Small intestine (tissue), 7 donors: ENCODE results near the gene TMX1. TPM values are rescaled to one million over a fixed set of nuclear protein-coding genes. Genes with fewer than 3 reads are reported as not detected.

Experiments used
- DNase-seq, 2 donors: peaks; one replicate each; pipeline versions ENCODE4 v3.0.0 to v3.0.0-alpha.2; 2013
- FAIRE-seq: peaks from 2 replicates; lab custom pipeline; 2012; peaks lifted over from hg19 to GRCh38; lab: Jason Lieb, UNC
- H3K27ac ChIP-seq, 3 donors: one replicate each; pipeline ENCODE4 v1.5.1; 2013; ENCODE audit warnings: low read length in 2 of 3, mild to moderate bottlenecking in 2 of 3, control low read depth in 1 of 3, inconsistent platforms in 1 of 3, low read depth in 1 of 3, moderate library complexity in 1 of 3
- H3K27me3 ChIP-seq, 3 donors: one replicate each; pipeline ENCODE4 v1.6.1; 2013; ENCODE audit warnings: low read length in 3 of 3, inconsistent platforms in 1 of 3; ENCODE audit not compliant: control insufficient read depth in 3 of 3, insufficient read depth in 3 of 3
- H3K36me3 ChIP-seq, 3 donors: one replicate each; pipeline ENCODE4 v1.6.1; 2013; ENCODE audit warnings: low read length in 3 of 3, inconsistent platforms in 1 of 3, low read depth in 1 of 3, mild to moderate bottlenecking in 1 of 3, moderate library complexity in 1 of 3; ENCODE audit not compliant: control insufficient read depth in 3 of 3, insufficient read depth in 2 of 3
- H3K4me1 ChIP-seq, 3 donors: one replicate each; pipeline ENCODE4 v1.6.1; 2013; ENCODE audit warnings: low read length in 2 of 3, inconsistent platforms in 1 of 3, low read depth in 1 of 3, mild to moderate bottlenecking in 1 of 3, moderate library complexity in 1 of 3; ENCODE audit not compliant: control insufficient read depth in 3 of 3, insufficient read depth in 2 of 3
- H3K4me3 ChIP-seq, 3 donors: one replicate each; pipeline ENCODE4 v1.5.1; 2013; ENCODE audit warnings: low read length in 3 of 3, control low read depth in 1 of 3, inconsistent platforms in 1 of 3, low read depth in 1 of 3, mild to moderate bottlenecking in 1 of 3, moderate library complexity in 1 of 3
- H3K9me3 ChIP-seq, 2 donors: one replicate each; pipeline ENCODE4 v1.6.1; 2013; ENCODE audit warnings: low read depth in 1 of 2, low read length in 1 of 2; ENCODE audit not compliant: control insufficient read depth in 2 of 2, insufficient read depth in 1 of 2
- WGBS, 3 donors: extraction: QIAGEN DNeasy Blood & Tissue Kit; methylation state at CpG; one replicate each; pipeline ENCODE4 v1.1.7; 2013; 5-methylcytosine and 5-hydroxymethylcytosine counted together
- polyA plus RNA-seq, 4 donors: library from polyadenylated mRNA; stranded (reverse) in 3 of 4; unstranded in 1 of 4; fragments of 200-250 nt in 3 of 4; fragments of 120-200 nt in 1 of 4; gene quantifications; one replicate each; pipeline versions ENCODE4 v1.2.1 to v1.2.3, GENCODE V29; 2013
- donor health status: healthy with polysubstance abuse.
- donor health status: control.
- donor health status: control.
- donor health status: Bipolar disorder and iron deficiency.
- donor health status: healthy.

TMX1 gene
- polyA plus RNA-seq, 4 donors: 5.1 to 37.3 (median 12.7) TPM

- Histone ChIP-seq H3K27me3 (no peaks in the 10 kb centered on the region), H3K4me3 (no peak overlapping the region), H3K36me3 (no peaks in the 10 kb centered on the region), H3K27ac (no peak overlapping the region), H3K4me1 (no peaks in the 10 kb centered on the region), H3K9me3 (no peaks in the 10 kb centered on the region)
- FAIRE-seq (no peak), DNase-seq (no peak)
- WGBS, 3 donors: 91 to 92% (median 91%) methylated on average over 1 of the region's 1 CpG
Observed at GRCh38 chr14:51269634-51270033, 29.6 kb downstream of the TMX1 start.

GRCh38 chr14:51276605-51277004, 36.6 kb downstream of the TMX1 start:
- H3K36me3 ChIP-seq: no peaks in the 10 kb centered on the region
- FAIRE-seq (no peak), DNase-seq (no peak)
- H3K27me3 ChIP-seq: no peaks in the 10 kb centered on the region
- H3K9me3 ChIP-seq: no peaks in the 10 kb centered on the region
- no peak overlapping the region for H3K4me3 ChIP-seq
- no peaks in the 10 kb centered on the region for H3K4me1 ChIP-seq
- WGBS, 3 donors: 91 to 100% (median 99%) methylated on average over 1 of the region's 1 CpG
- H3K27ac ChIP-seq: no peak overlapping the region

- Histone ChIP-seq H3K4me3 (no peak overlapping the region), H3K36me3 (no peaks in the 10 kb centered on the region), H3K27me3 (no peaks in the 10 kb centered on the region), H3K9me3 (no peaks in the 10 kb centered on the region), H3K27ac (no peak overlapping the region), H3K4me1 (no peaks in the 10 kb centered on the region)
- FAIRE-seq (no peak), DNase-seq (no peak)
- 89 to 92% (median 91%) methylated on average over 4 of the region's 4 CpGs for WGBS, 3 donors
Observed at GRCh38 chr14:51277753-51278415, 37.8 kb downstream of the TMX1 start.

- no peak for FAIRE-seq
Observed at GRCh38 chr14:51282517-51282916, 42.5 kb downstream of the TMX1 start.

DNA sequence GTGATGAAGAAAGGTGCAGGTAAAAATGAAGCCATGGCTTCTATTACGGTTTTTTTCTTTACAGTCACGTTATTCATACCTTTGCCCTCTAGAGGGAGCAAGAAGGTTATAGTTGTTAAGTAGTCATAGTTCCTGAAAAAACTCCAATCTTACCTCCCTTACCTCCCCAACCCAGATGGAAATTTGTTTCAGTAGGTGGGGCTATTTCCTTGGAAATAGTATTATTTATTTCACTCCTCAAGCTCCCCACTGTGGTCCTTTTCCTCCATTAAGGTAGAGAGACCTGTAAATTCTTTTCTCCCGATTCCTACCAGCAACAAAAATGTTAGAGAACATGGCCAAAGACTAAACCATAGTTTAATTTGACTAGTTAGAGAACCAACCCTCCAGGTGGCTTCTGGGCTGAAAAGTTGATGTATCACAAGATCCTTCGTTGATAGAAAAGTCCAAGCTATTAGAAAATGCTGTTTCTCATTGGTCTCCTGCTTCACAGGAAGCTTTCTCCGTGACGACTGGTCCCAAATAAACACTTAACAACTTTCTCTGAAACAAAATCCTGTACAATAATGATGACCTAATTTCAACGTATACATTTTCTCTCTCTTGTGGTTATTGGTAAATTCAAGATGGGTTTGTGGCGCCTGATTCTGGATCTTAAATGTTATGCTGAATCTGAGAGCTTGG, 43.5 kb downstream of the TMX1 start:
- Histone ChIP-seq H3K4me3 (no peak overlapping the region), H3K4me1 (no peaks in the 10 kb centered on the region), H3K27ac (no peak overlapping the region), H3K27me3 (no peaks in the 10 kb centered on the region), H3K36me3 (no peaks in the 10 kb centered on the region), H3K9me3 (no peaks in the 10 kb centered on the region)
- peak; percentile 54 to 67 for DNase-seq
- peak; percentile 87 for FAIRE-seq
- WGBS, 3 donors: 52 to 60% (median 56%) methylated on average over 8 of the region's 8 CpGs

More at GRCh38 chr14:51282517-51282916, 42.5 kb downstream of the TMX1 start:
- H3K4me1 ChIP-seq: no peaks in the 10 kb centered on the region
- DNase-seq: peak; percentile 16 to 29
- H3K9me3 ChIP-seq: no peaks in the 10 kb centered on the region
- no peaks in the 10 kb centered on the region for H3K36me3 ChIP-seq
- no peak overlapping the region for H3K4me3 ChIP-seq
- H3K27me3 ChIP-seq: no peaks in the 10 kb centered on the region
- 14 to 48% (median 32%) methylated on average over 2 of the region's 2 CpGs for WGBS, 3 donors
- H3K27ac ChIP-seq: no peak overlapping the region

DNA sequence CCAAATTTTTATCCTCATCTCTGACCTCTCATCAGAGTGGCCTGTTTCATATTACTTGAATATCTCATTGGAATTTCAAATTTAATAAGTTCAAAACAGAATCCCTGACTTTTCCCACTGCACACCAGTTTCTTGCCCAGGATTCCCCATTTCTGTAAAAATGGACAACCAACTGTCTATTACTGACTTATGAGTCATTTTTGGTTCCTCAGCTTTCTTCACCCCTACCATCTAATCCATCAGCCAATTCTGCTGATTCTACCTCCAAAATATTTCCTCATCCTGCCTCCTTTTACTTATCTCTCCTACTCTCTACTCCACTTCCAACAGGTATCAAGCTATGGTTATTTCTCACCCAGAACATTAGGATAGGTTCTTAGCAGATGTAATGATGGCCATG, 44.2 kb downstream of the TMX1 start:
- Histone ChIP-seq H3K36me3 (no peaks in the 10 kb centered on the region), H3K9me3 (no peaks in the 10 kb centered on the region), H3K27me3 (no peaks in the 10 kb centered on the region), H3K4me3 (no peak overlapping the region), H3K4me1 (no peaks in the 10 kb centered on the region), H3K27ac (no peak overlapping the region)
- DNase-seq (no peak), FAIRE-seq (no peak)

GRCh38 chr14:51285120-51285519, 45.1 kb downstream of the TMX1 start:
- WGBS, 3 donors: 63 to 76% (median 73%) methylated on average over 1 of the region's 1 CpG
- Histone ChIP-seq H3K9me3 (no peaks in the 10 kb centered on the region), H3K27me3 (no peaks in the 10 kb centered on the region), H3K36me3 (no peaks in the 10 kb centered on the region), H3K4me1 (no peaks in the 10 kb centered on the region), H3K27ac (no peak overlapping the region), H3K4me3 (no peak overlapping the region)
- DNase-seq (no peak), FAIRE-seq (no peak)

- no peak overlapping the region for H3K27ac ChIP-seq
- H3K36me3 ChIP-seq: no peaks in the 10 kb centered on the region
- no peaks in the 10 kb centered on the region for H3K9me3 ChIP-seq
- H3K4me3 ChIP-seq: no peak overlapping the region
- no peak for FAIRE-seq
- DNase-seq: no peak
- no peaks in the 10 kb centered on the region for H3K27me3 ChIP-seq
- no peaks in the 10 kb centered on the region for H3K4me1 ChIP-seq
Observed at GRCh38 chr14:51289169-51289568, 49.1 kb downstream of the TMX1 start.
